GM12865 (cell line): ENCODE measurements around the gene STPG2.
"Not testable (repeated sequence)": the region's sequence is repeated elsewhere in the genome, so short reads cannot be mapped to it uniquely, and the experiment has no call there.

Source experiments
- DNase-seq: peaks from one replicate; pipeline ENCODE4 v3.0.0; 2010; ENCODE audit warnings: low read depth
- H3K4me3 ChIP-seq: 2 replicates; pipeline ENCODE4 v1.5.1; 2011; ENCODE audit warnings: mild to moderate bottlenecking, low read depth, low read length, control low read depth
- TF ChIP-seq, protein P1 (sequence below): IDR thresholded peaks from 2 replicates; pipeline ENCODE4 v1.5.1; 2011; ENCODE audit warnings: low read length, control low read depth, low read depth, inconsistent platforms; ENCODE audit not compliant: insufficient read depth; ENCODE audit errors: missing control alignments

Gene STPG2

DNA sequence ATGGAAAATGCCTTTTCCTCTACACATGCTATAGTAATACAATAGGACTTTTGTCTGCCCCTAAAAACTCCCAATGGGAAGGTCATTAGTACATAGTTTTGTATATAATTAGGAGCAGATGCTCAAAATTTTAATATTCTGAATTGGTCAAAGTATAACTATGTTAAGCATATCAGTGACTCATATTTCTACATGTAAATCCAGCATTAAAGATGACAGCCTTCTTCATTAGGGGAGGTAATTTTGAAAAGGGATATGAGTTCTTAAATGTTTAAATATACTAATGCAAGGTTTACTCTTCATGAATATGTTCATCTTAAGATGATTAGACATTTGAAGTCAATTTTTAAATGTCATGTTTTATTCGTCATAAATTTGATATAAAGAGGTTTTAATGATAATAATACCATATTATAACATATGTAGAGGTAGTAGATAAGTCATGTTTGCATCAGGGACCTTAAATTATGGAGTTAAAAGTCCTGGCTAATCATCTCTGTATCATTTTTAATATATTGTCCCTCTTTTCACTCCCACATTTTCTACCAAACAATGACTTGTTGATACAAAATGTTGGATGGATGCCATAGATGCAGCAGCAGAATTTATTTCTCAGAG, 218.8 kb downstream of the STPG2 start:
- no peak overlapping the region for H3K4me3 ChIP-seq
- TF ChIP-seq, protein P1, sequence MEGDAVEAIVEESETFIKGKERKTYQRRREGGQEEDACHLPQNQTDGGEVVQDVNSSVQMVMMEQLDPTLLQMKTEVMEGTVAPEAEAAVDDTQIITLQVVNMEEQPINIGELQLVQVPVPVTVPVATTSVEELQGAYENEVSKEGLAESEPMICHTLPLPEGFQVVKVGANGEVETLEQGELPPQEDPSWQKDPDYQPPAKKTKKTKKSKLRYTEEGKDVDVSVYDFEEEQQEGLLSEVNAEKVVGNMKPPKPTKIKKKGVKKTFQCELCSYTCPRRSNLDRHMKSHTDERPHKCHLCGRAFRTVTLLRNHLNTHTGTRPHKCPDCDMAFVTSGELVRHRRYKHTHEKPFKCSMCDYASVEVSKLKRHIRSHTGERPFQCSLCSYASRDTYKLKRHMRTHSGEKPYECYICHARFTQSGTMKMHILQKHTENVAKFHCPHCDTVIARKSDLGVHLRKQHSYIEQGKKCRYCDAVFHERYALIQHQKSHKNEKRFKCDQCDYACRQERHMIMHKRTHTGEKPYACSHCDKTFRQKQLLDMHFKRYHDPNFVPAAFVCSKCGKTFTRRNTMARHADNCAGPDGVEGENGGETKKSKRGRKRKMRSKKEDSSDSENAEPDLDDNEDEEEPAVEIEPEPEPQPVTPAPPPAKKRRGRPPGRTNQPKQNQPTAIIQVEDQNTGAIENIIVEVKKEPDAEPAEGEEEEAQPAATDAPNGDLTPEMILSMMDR, result no peak
- DNase-seq, result no peak

- no peak overlapping the region for H3K4me3 ChIP-seq
- DNase-seq, result no peak
- TF ChIP-seq, protein P1, result no peak
Measured at GRCh38 chr4:97923096-97923495, 220.2 kb downstream of the STPG2 start.

- TF ChIP-seq, protein P1, result no peak
- DNase-seq, result no peak
Measured at GRCh38 chr4:97917115-97917514, 226.2 kb downstream of the STPG2 start.

DNA sequence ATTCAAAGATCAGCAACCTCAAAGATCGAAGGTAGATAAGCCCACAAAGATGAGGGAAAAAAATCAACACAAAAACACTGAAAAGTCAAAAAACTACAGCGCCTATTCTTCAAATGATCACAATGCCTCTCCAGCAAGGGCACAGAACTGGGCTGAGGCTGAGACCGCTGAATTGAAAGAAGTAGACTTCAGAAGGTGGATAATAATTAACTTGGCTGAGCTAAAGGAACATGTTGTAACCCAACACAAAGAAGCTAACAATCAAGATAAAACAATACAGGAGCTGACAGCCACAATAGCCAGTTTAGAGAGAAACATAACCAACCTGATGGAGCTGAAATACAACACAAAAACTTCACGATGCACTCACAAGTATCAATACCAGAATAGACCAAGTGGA, 231.1 kb downstream of the STPG2 start:
- TF ChIP-seq, protein P1, result no peak
- H3K4me3 ChIP-seq, result no peak overlapping the region
- no peak for DNase-seq

More at GRCh38 chr4:97917115-97917514, 226.2 kb downstream of the STPG2 start:
- no peak overlapping the region for H3K4me3 ChIP-seq

- DNase-seq, result no peak
- H3K4me3 ChIP-seq, result no peak overlapping the region
- TF ChIP-seq, protein P1, result no peak
Measured at GRCh38 chr4:97911236-97911906, 231.9 kb downstream of the STPG2 start.

DNA sequence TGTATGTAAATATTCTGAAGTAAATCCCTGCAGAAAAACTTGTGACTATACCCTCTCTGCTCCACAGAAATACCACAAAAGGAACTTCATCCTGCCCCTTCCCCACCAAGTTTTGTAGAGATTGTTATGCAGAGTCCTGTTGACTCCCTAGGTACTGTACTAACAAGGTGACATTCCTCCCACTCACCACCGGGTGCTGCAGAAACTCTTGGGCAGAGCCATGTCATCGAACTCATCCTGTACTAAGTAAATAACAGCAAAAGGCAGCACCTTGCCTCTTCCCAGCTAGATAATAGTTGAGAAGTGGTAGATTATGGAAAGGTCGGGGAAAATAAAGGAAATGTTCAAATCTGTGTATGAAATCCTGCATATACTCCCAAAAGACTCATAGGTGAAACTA, 233.3 kb downstream of the STPG2 start:
- TF ChIP-seq, protein P1, result no peak
- no peak for DNase-seq
- H3K4me3 ChIP-seq, result no peak overlapping the region

GRCh38 chr4:97903436-97904189, 239.7 kb downstream of the STPG2 start:
- not testable (repeated sequence) for DNase-seq

More at GRCh38 chr4:97903436-97904189, 239.7 kb downstream of the STPG2 start:
- not testable (repeated sequence) for H3K4me3 ChIP-seq
